ENCODE results near the gene CYP2C8.

GRCh38 chr10:94997741-94998174 is 71.5 kb downstream of the CYP2C8 start:
- TF ChIP-seq CTCF (conservative IDR thresholded peaks at IDR 0.05; ENCODE audit: low read depth, low read length) (no peak), EZH2 (IDR thresholded peaks at IDR 0.05; ENCODE audit: borderline replicate concordance, low read depth, low read length, poor library complexity, severe bottlenecking) (no peak)
